PC-9 (cell line): ENCODE results near the gene ENDOV. TPM values are rescaled to one million over a fixed set of nuclear protein-coding genes. Genes with fewer than 3 reads are reported as not detected.

Source experiments
- BruUV-seq: library from RNA; stranded (reverse); fragments of 400-500 nt; replicated peaks from 2 replicates; lab custom pipeline; 2021; lab: Mats Ljungman, UMichigan
- CTCF ChIA-PET: fragments of 300-600 bp; sonication (Branson Sonifier 250); formaldehyde crosslinking; loops from one replicate; lab custom pipeline; 2022; ENCODE audit warnings: antibody characterized with exemption; lab: Charles Lee
- POLR2A ChIA-PET: fragments of 300-600 bp; sonication (Branson Sonifier 250); formaldehyde crosslinking; loops from one replicate; lab custom pipeline; 2022; ENCODE audit warnings: antibody characterized with exemption; ENCODE audit not compliant: unreplicated experiment; lab: Charles Lee
- DNase-seq, 2 experiments: peaks; one replicate each; pipeline versions ENCODE4 v3.0.0 to v3.0.0-alpha.2; 2015 to 2022; ENCODE audit warnings: mixed read lengths in 1 of 2
- H2AFZ ChIP-seq: fragments of 200-600 bp; sonication (generic); 2 replicates; pipeline ENCODE4 v1.8.1; 2017; ENCODE audit warnings: antibody characterized with exemption
- H3F3A ChIP-seq: fragments of 200-600 bp; sonication (generic); 2 replicates; pipeline ENCODE4 v1.8.1; 2017; ENCODE audit warnings: antibody characterized with exemption, mild to moderate bottlenecking, low read depth; ENCODE audit not compliant: insufficient read depth
- H3K27ac ChIP-seq: fragments of 200-600 bp; sonication (generic); 2 replicates; pipeline ENCODE4 v1.6.1; 2016; ENCODE audit warnings: mixed run types
- H3K27me3 ChIP-seq: fragments of 200-600 bp; sonication (generic); 2 replicates; pipeline ENCODE4 v1.6.1; 2016; ENCODE audit warnings: low read depth, mixed run types; ENCODE audit not compliant: insufficient read depth
- H3K36me3 ChIP-seq: fragments of 200-600 bp; sonication (generic); 2 replicates; pipeline ENCODE4 v1.6.1; 2016; ENCODE audit warnings: low read depth, mixed run types
- H3K4me1 ChIP-seq: fragments of 200-600 bp; sonication (generic); replicated peaks from 2 replicates; pipeline ENCODE4 v1.6.1; 2016; ENCODE audit warnings: mixed run types; ENCODE audit not compliant: insufficient read depth
- H3K4me2 ChIP-seq: fragments of 200-600 bp; sonication (generic); 2 replicates; pipeline ENCODE4 v1.6.1; 2017; ENCODE audit warnings: mixed run types
- H3K4me3 ChIP-seq: fragments of 200-600 bp; sonication (generic); 2 replicates; pipeline ENCODE4 v1.6.1; 2016; ENCODE audit warnings: mixed run types
- H3K79me2 ChIP-seq: fragments of 200-600 bp; sonication (generic); 2 replicates; pipeline ENCODE4 v1.6.1; 2017; ENCODE audit warnings: low read depth, mixed run types
- H3K9me2 ChIP-seq: fragments of 200-600 bp; sonication (generic); 2 replicates; pipeline ENCODE4 v1.8.1; 2017; ENCODE audit warnings: mild to moderate bottlenecking; ENCODE audit not compliant: insufficient read depth
- H3K9me3 ChIP-seq: fragments of 200-600 bp; sonication (generic); 2 replicates; pipeline ENCODE4 v1.8.1; 2016; ENCODE audit warnings: low read depth; ENCODE audit not compliant: insufficient read depth
- H4K20me1 ChIP-seq: fragments of 200-600 bp; sonication (generic); 2 replicates; pipeline ENCODE4 v1.8.1; 2017; ENCODE audit not compliant: insufficient read depth
- CTCF ChIP-seq: fragments of 200-600 bp; sonication (generic); conservative IDR thresholded peaks from 2 replicates; pipeline ENCODE4 v1.6.1; 2017; ENCODE audit warnings: mixed run types, antibody characterized with exemption, mild to moderate bottlenecking, moderate library complexity
- EZH2 ChIP-seq: fragments of 200-600 bp; sonication (generic); IDR thresholded peaks from 2 replicates; pipeline ENCODE4 v1.8.0; 2017; ENCODE audit warnings: antibody characterized with exemption, low read depth
- intact Hi-C: fragments of 100-400 bp; cut with micrococcal nuclease; formaldehyde crosslinking; loops from one replicate; pipeline ENCODE4 v1.10.0; 2022; ENCODE audit not compliant: unreplicated experiment
- total RNA-seq: library from RNA; stranded (reverse); gene quantifications from 2 replicates; pipeline ENCODE4 v1.2.3, GENCODE V29; 2021

ENDOV gene
- total RNA-seq, 1 experiment from 2014 or later = 50.3 TPM

DNA sequence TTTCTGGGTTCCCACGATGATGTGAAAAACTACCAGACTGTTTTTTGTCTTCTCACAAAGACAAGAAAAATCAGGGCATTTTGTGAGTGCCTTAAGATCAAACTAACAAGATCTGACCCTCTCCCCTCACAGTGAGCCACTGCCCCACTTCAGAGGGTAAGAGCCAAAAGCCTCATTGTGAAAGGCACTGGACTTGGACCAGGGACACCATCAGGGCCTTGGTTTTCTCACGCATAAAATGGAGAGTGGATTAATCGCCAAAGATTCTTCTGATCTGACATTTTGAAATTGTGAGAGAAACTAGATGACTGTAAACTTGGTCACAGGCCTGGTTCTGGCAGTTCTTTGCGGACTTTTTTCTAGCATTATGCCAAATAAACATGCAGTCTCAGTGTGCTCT lies 21.0 kb upstream of the ENDOV start:
- Histone ChIP-seq H2AFZ (no peak overlapping the region), H3K4me1 (no peaks in the 10 kb centered on the region), H3K9me3 (no peaks in the 10 kb centered on the region), H3K79me2 (no peaks in the 10 kb centered on the region), H3K27ac (no peak overlapping the region), H3K36me3 (no peaks in the 10 kb centered on the region), H3K27me3 (no peaks in the 10 kb centered on the region), H4K20me1 (0 out of 2 replicates have a peak, but pooled peaks cover 6% of the 10 kb centered on the region), H3K9me2 (no peaks in the 10 kb centered on the region), H3K4me3 (no peak overlapping the region), H3K4me2 (no peak overlapping the region), H3F3A (no peaks in the 10 kb centered on the region)
- TF ChIP-seq CTCF (no peak), EZH2 (no peak)
- POLR2A ChIA-PET = interaction anchor here (0.5 kb wide), 1 partner anchor 440 kb away, joined by 3 read pairs; no protein-coding TSS in a partner anchor
- BruUV-seq = no TSS peak
- DNase-seq = no peak
- intact Hi-C loops = no loop called here
- CTCF ChIA-PET = no interaction called here

DNA sequence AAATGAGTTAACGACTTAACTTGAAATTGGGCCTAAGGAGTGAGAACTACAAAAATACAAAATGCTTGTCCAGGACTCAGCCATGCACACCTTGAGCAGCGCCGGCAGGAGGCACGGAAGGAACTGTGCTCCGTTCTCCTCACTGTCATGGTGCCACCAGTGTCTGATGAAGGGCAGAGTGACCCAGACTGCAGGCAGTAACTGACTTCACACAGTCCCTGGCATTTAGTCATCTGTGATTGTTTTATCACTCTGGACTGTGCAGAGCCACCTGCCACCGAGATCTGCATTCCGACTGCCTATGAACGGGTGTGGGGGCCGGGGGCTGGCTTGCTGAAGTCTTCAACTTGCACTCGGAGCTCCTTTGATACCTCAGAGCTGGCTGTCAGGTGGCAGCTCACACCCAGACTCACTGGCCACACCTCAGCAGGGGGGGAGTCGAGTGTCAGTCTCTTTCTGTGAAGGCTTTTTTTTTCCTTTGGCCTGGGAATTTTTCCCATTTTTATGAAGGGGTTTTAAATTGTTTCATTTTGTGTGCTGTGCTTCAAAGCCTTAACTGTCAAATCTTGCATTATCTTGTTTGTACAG lies 20.2 kb upstream of the ENDOV start:
- 0 out of 2 replicates have a peak, but pooled peaks cover 6% of the 10 kb centered on the region for H4K20me1 ChIP-seq
- CTCF ChIA-PET = interaction anchor here (0.6 kb wide), 1 partner anchor 201 kb away, joined by 3 read pairs; no protein-coding TSS in a partner anchor
- H3K4me3 ChIP-seq = no peak overlapping the region
- BruUV-seq = no TSS peak
- intact Hi-C loops = no loop called here
- POLR2A ChIA-PET = no interaction called here
- TF ChIP-seq CTCF (no peak), EZH2 (no peak)
- no peak overlapping the region for H3K4me2 ChIP-seq
- no peak overlapping the region for H3K27ac ChIP-seq
- H3F3A ChIP-seq = no peaks in the 10 kb centered on the region
- no peaks in the 10 kb centered on the region for H3K79me2 ChIP-seq
- DNase-seq = no peak
- H3K36me3 ChIP-seq = no peaks in the 10 kb centered on the region
- H3K27me3 ChIP-seq = no peaks in the 10 kb centered on the region
- H3K9me2 ChIP-seq = no peaks in the 10 kb centered on the region
- no peak overlapping the region for H2AFZ ChIP-seq
- no peaks in the 10 kb centered on the region for H3K9me3 ChIP-seq
- H3K4me1 ChIP-seq = no peaks in the 10 kb centered on the region

GRCh38 chr17:80395402-80396151 lies 19.4 kb upstream of the ENDOV start:
- BruUV-seq = no TSS peak
- CTCF ChIA-PET = interaction anchor here (0.6 to 0.7 kb wide), 2 partner anchors 202 to 317 kb away, joined by 3 read pairs; no protein-coding TSS in a partner anchor
- H3K27ac ChIP-seq = no peak overlapping the region
- no peak overlapping the region for H3K4me2 ChIP-seq
- POLR2A ChIA-PET = no interaction called here
- no peaks in the 10 kb centered on the region for H3K9me2 ChIP-seq
- no peaks in the 10 kb centered on the region for H3K36me3 ChIP-seq
- no peak for DNase-seq
- H4K20me1 ChIP-seq = 0 out of 2 replicates have a peak, but pooled peaks cover 6% of the 10 kb centered on the region
- H3K4me1 ChIP-seq = no peaks in the 10 kb centered on the region
- H3K9me3 ChIP-seq = no peaks in the 10 kb centered on the region
- no peak for TF ChIP-seq EZH2
- TF ChIP-seq CTCF = no peak
- no peaks in the 10 kb centered on the region for H3K27me3 ChIP-seq
- no peaks in the 10 kb centered on the region for H3K79me2 ChIP-seq
- intact Hi-C loops = no loop called here
- no peak overlapping the region for H2AFZ ChIP-seq
- no peak overlapping the region for H3K4me3 ChIP-seq
- H3F3A ChIP-seq = no peaks in the 10 kb centered on the region
